Measurements from ENCODE around the gene ERI2.

ERI2 gene

DNA sequence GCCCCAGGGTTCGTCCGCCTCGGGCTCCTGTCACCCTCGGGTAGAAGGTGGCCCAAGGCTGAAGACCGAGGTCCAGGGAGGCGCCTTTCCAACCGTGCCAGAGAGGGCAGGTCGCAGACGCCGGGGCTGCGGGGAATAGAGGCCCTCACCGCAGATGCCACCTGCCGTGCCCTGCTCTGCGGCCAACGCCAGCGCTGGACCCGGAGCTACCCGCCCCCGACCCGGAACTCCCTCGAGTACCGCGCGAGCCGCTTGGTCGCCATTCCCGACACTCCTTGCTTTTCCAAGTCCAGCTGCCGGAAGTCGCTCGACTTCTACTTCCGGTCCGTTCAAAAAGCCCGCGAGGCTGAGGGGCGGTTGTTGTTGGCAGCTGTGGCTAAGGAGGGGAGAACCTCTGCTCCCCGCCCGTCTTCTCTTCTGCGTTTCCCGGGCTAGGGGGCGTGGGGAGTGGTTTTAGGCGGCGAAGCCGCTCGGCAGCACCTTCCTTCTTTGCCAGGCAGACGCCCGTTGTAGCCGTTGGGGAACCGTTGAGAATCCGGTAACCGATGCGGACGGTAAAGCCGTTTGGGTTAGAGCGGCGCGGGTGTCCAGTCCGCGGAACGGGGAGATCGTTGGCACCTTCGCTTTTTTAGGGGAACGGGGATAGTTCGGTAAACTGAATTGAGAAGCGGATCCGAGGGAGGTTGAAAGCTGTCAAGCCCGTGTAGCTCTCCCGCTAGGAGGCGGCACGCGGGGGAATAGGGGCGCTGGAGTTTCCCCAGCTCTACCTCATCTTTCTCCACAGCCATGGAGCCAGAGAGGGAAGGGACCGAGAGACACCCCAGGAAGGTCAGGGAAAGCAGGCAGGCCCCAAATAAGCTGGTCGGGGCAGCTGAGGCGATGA, at the start of gene ERI2, which contains the start of gene REXO5:
Gene ERI2, minus strand, starts transcription at position 305 of the 883 bp plus-strand sequence. Its CDS starts 42 bp downstream, at position 263.
Gene REXO5, plus strand, starts transcription at position 360 of the 883 bp plus-strand sequence. Its CDS starts 427 bp downstream, at position 787.
- DNase-seq: peak; percentile 94

- no peak for DNase-seq
Measured at GRCh38 chr16:20854963-20855362, 48.7 kb upstream of the ERI2 start.

DNA sequence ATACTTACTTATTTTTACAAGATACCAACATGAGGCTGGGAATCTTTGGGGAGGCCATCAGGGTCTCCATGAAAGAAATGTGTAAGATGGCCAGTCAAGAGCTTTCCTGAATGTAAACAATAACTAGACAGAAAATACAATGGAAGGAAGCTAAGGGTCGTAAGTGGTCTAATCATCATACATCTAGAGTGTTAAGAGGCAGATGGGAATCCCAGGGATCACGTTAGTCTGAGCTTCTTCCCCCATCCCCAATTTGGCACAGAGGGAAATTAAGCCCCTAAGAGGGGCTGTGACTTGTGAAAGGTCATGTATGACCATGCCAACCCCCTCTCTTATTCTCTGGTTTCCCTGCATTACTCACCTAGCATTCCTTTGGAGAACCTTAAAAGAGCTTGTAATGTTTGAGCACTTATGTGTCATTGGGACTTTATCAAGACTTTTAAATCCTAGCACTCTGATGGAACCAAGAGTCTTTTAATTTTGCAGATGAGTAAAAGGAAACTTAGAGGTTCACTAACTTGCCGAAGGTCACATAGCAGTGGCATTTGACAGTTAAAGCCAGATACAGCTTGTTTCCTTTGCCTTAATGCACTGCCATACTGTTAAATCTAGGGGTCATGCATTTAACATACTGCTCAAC, 47.8 kb upstream of the ERI2 start:
- DNase-seq: no peak

GRCh38 chr16:20853143-20853542, 46.9 kb upstream of the ERI2 start:
- DNase-seq: no peak

DNA sequence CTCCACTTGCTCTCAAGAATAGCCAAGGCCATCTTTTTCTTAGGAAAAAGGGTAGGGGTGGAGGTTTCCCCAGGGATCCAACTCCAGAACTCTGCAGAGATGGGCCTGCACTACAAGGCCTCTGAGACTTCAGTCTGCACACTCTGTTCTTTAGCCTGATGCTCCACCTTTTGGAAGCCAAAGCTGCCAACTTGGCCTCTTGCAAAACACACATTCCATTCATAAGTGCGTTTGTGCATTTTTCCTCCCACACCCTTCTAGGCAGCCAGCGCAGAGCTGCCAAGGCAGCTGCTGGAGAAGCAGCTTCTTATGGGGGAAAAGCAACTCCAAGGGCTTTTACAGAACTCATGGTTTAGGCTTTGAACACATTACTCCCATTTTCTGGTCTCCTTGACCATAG, 45.3 kb upstream of the ERI2 start:
- DNase-seq: no peak

GRCh38 chr16:20850981-20851380, 44.7 kb upstream of the ERI2 start:
- DNase-seq: no peak

- peak; percentile 39 for DNase-seq
Measured at GRCh38 chr16:20849589-20850390, 43.5 kb upstream of the ERI2 start.

DNA sequence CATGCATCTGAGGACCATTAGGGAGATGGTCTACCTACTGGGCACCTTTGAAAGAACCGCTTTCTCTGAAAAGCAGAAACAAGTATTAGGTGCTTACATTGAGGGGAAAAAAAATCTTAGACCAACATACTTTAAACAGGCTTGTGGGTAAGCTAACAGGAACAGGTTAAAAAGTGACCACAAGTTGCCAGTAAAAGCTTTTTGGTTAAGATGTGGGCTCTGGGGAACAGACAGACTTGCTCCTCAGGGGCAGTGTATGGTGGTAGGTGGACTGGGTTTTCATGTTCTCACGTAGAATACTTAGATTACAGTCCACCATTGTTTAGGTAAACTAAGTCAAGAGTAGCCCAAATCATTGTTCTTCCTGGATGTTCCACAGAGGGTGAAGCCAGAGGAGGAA, 41.3 kb upstream of the ERI2 start:
- DNase-seq: no peak

DNA sequence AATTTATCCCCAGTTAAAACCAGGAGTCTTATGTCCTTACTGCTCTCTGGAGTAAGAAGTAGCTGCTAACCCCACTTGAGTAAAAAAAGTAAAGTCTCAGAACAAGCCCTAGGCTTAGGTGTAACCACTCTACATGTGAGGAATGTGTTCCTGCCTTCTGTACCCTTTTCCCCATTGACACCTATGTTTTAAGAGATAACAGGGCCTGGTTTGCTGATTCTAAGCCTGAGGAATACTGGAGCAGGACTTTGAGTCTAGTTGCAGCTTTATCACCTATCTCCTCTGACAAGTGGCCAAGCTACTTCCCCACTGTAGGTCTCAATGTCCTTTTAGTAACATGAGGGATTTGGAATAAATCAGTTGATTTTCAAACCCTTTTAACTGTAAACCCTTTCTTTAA, 40.3 kb upstream of the ERI2 start:
- no peak for DNase-seq

DNA sequence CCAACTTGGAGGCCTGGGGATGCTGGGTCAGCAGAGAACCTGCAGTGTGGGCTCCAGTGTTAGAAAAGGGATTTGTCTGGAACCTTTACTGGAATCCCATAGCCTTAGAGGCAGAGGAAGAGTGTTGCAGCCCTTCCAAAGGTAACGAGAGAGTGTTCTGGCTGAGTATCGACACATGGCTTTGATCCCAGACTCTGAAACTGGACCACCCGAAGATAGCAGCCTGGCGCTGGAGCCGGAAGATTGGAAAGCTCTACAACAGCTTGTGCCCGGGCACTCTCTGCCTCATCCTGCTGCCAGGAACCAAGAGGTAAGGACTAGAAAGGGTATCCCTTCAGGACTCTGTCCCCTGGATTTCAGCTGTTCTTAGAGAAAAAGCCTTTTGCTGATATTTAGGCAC, 39.8 kb upstream of the ERI2 start:
- no peak for DNase-seq

DNA sequence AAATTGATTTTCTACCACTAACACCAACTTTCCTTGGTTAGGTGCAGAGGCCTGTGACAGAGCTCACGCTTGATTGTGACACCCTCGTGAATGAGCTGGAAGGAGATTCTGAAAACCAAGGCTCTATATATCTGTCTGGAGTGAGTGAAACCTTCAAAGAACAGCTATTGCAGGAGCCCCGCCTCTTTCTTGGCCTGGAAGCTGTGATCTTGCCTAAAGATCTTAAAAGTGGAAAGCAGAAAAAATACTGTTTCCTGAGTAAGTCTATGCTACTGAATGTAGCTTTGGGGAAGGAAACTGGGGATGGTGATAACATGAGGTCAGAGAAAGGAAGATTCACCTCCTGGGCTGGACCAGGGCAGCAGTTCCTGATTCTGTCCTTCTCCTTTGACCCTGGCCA, 38.3 kb upstream of the ERI2 start:
- DNase-seq: no peak

DNA sequence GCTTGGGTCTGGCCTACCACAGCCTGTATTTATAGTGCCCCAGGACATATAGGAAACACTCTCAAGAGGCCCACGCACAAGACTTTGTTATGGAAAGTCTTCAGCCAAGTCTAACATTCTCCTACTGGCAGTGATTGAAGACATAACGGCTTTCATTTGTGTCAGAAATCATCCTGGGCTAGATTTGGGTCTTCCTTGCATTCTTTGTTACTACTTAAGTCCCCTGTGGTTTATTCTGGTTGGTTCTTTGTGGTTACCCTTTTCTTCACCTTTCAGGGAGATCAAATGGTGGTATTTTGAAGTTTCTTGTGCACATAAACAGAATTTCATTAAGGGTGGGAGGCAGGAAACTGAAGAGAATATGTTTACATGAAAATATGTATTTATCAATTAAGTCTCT, 37.8 kb upstream of the ERI2 start:
- DNase-seq: no peak

GRCh38 chr16:20839504-20839903, 33.2 kb upstream of the ERI2 start:
- DNase-seq: no peak

DNA sequence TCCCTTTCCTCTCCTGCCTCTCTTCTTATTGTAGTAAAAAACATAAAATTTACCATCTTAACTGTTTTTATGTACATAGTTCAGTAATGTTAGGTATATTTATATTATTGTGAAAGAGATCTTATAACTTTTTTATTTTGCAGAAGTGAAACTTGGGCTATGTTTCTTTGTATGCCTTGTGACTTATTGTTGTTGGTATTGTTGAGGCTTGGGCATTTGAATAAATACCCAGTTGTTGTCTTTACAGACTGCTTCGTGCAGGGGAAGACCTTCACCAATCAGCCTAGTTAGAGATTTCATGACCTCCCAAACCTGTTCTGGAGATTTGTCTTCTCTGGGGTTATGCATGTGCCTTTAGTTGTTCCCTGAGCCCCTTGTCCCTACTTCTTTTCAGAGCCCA, 32.0 kb upstream of the ERI2 start:
- DNase-seq: no peak

DNA sequence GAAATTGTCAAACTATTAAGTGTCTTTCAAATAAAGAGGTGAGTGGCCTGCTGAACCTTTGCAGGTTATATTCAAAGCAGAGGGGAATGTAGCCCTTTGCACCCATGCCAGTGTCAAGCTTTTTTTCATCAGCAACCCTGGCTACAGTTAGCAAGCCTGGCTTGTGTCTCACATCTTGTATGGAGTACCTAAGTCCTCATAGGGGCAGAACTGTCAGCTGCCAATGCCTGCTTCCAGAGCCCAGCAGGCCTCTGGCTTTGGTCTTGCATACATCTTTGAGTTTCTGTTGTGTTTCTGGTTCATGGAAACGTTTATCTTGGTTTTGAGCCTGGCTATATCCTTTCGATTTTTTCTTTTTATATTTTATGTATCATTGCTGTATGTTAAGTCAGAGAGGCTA, 26.8 kb upstream of the ERI2 start:
- DNase-seq: no peak

DNA sequence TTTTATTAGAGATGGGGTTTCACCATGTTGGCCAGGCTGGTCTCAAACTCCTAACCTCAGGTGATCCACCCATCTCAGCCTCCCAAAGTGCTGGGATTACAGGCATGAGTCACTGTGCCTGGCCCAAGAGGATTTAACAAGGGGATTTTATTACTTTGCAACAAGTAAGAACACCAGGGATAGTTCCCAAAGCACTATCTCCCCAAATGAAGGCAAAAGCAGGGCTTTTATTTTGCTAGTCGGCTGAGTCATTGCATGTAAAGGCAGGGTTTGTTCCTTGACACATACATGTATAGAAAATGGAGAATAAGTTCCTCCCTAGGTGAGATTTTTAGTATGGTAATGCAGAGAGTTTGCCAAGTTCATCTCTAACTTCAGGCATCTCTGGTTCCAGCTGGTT, 24.1 kb upstream of the ERI2 start:
- no peak for DNase-seq

DNA sequence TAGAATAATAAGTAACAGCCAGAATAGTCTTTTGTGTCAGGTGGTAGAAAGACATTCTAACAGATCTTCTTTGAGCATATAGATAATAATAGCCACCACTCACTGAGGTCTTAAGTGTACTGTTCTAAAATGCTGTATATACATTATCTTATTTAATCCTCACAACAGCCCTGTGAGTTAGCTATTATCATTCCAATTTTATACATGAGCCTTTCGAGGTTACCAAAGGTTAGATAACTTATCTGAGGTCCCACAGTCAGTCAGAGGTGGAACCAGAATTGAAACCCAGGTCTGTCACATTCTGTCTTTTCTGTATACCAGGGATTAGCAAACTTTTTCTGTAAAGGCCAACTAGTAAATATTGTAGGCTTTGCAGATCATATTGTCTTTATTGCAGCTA, 23.3 kb upstream of the ERI2 start:
- DNase-seq: no peak

DNA sequence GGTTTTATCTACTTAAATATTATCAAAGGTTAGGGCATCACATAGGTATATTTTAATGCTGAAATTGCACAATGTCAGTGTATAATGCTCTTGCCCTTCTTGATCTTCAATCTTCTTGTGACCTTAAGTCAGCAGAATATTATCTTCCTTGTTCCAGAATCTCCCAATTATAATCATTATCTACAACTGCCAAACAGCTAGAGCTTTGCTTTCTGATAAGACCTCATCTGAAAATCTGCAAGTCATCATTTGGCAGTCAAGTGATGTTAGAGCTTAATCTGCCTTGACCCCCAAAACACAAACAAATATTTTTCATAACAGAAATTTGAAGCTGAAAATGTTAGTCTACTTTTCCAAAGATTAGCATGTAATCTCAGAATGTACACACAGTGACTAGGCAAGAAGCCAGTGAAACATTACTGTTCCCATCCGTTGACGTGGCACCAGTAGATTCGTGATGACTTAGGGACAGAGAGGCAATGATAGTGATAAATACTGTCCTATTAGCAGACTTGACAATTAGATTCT, 19.8 kb upstream of the ERI2 start:
- no peak for DNase-seq

- no peak for DNase-seq
Measured at GRCh38 chr16:20822521-20823325, 16.5 kb upstream of the ERI2 start.

DNA sequence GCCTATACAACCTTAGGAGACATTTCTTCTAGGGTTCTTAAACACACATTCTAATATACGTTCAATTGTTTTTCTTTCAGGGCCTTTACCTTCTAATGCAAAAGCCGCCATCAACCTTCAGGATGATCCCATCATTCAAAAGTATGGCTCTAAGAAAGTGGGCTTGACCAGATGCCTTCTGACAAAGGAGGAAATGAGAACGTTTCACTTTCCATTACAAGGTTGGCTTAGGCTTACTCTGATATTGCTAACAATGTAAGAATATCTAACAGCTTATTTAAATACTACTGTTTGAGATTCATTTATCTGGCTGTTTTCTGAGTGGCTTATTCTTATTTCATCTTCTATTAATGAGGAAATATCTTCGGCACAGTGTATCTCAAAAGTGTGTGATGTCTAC, 15.4 kb upstream of the ERI2 start:
- no peak for DNase-seq

DNA sequence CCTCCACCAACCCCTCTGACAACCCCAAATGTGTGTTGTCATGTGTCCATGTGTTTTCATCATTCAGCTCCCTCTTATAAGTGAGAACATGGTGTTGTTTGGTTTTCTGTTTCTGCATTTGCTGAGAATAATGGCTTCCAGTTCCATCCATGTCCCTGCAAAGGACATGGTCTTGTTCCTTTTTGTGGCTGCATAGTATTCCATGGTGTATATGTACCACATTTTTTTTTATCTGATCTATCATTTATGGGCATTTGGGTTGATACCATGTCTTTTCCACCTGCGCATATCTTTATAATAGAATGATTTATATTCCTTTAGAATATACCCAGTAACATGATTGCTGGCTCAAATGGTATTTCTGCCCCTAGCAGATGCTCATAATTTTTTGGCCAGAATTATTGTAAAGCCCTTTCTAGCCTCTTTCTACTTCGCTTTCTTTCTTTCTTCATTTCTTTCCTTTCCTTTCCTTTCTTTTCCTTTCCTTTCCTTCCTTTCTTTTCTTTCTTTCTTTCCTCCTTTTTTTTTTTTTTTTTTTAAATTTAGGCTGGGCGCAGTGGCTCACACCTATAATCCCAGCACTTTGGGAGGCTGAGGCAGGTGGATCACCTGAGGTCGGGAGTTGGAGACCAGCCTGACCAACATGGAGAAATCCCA, 12.8 kb upstream of the ERI2 start:
- no peak for DNase-seq

DNA sequence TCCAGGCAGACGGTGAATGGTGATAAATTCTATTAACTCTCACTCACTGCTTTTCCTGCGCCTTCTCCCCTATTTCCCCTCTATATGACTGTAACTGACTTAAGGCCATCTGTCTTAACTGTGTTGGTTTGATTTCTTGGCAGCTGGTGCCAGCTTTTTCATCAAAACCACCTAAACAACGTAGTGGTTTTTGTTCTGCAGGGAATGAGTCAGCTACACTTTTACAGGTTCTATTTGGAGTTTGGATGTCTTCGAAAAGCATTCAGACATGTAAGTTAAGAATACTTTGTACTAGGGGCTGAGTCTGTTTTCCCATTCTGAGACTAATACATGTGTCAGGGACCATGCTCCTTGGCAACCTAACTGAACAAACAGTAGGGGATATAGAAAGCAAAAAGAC, 8.5 kb upstream of the ERI2 start:
- no peak for DNase-seq
